Stimulated activated CD8-positive, alpha-beta memory T cell treated with anti-CD3 and anti-CD28 coated beads, Interleukin-12 subunit alpha, Interleukin-12 subunit beta, amount 100 ng/mL, for 1 hour (primary cell): Measurements from ENCODE around the gene LIMS1.

Experiments used
- DNase-seq: peaks from one replicate; pipeline ENCODE4 v3.0.0-alpha.2; 2020; ENCODE audit warnings: low read depth

The LIMS1 gene

DNA sequence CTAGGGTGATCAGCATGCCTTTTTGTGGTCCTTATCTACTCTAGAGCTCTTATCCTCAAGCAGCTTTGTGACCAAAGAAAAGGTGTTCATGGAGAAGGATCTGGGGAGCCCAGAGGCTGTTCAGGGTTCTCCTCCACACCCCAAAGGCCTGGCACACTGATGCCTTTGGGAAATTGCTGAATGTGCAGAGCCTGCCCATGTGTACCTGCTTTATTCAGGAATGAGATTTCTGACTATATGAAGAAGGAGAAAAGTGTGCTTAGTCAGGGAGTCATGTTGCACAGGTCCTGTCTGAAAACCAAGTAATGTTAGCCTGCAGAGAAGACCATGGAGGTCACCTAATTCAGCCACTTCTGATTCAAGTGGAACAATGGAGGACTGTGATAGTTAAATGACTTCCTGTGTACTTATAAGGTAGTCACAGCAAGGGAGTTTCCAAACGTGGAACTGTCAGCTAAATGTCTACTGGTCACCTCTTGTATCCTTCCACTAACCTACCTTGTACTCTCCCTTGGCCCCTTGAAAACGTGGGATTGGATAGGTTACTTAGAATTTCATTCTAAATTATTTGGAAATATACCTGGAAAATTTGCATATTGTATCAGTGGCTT, 81.3 kb downstream of the LIMS1 start:
- no peak for DNase-seq

GRCh38 chr2:108616318-108616717, 82.0 kb downstream of the LIMS1 start:
- DNase-seq: no peak

GRCh38 chr2:108616751-108617161, 82.5 kb downstream of the LIMS1 start:
- DNase-seq: no peak

DNA sequence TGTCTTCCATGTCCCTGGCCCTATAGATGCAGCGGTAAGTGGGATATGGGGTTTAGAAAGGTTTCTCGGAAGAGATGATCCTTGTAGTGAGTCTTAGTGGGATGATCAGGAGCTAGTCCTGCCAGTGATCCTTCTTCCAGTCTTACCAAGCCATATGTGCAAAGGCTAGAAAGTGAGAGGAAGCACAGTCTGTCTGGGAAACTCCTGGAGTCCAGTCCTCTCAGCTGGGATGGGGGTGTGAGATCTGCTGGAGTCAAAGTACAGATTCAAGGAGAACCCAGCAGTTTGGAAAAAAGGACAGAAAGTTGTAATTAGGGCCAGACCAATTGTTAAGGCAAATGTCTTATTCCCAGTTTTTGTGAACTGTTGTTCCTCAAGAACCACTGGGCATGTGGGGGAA, 83.3 kb downstream of the LIMS1 start:
- no peak for DNase-seq

DNA sequence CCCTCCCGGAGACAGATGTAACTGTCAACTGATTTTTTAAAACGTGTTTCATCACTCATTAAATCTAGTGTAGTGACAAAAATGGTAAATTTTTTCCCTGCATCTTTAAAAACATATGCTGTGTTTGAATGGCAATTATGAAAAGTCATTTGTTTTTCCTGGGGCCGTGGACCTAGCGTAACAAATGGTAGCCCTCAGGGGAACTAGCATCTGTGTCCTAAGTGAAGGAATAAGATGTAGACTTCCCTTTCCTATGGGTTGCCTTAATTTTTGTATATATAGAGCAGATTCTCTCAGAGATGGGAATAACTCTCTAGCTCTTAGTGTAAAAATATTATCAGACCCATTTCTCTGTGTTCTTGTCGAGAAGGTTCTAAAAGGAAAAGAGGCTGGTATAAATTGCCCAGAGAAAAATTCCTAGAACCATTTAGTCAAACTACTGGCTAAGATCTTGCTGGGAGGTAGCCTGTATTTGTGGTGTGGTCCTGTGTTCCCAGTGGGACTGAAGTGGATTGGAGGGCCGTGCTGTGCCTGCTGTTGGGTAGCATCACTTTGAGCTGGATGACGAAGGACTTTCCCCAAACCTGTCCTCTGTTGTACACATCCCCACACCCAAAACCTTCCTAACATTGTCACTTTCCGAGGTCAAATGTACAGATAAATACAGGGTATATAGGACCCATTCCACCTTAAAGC, 85.8 kb downstream of the LIMS1 start:
- DNase-seq: no peak

DNA sequence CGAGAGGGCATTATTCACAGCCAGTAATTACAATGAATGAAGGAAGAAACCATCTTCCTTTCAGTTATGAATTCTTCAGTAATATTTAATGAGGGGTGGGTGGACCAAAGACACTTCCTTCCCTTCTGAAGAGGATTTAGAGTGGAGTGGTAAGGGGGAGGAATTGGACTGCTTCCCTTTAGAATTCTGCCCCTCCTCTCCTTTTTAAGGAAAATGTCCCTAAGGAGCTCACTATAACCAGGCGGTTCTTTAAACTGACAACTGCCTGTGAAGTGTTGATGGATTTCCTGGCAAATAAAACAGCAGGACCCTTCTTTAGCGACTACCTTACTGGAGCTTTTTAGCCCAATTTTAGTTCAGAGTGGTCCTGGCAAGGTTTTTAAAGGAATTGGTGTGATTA, 86.4 kb downstream of the LIMS1 start:
- DNase-seq: no peak

DNA sequence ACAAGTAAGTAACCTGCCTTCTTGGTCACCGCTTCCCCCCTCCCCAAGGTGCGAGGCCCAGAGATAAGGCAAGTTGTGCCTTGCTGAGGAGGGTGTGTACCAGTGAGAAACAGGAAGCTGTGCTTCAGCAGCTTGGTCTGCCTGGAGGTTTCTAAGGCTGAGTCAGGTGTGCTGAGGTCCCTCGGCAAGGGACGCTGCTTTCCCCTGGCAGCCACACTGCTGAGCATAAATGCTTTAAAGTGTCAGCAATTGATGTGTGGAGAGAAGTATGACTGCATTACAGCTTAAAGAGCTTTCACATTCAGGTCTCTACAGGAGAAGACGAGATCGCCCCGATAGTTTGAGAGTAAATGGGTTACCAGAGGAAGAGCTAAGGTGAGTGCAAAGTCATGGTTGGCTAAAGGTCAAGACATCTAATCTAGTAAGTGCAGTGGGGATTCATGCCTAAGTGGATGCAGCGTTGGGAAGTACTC, 86.9 kb downstream of the LIMS1 start:
- DNase-seq: peak; percentile 45

DNA sequence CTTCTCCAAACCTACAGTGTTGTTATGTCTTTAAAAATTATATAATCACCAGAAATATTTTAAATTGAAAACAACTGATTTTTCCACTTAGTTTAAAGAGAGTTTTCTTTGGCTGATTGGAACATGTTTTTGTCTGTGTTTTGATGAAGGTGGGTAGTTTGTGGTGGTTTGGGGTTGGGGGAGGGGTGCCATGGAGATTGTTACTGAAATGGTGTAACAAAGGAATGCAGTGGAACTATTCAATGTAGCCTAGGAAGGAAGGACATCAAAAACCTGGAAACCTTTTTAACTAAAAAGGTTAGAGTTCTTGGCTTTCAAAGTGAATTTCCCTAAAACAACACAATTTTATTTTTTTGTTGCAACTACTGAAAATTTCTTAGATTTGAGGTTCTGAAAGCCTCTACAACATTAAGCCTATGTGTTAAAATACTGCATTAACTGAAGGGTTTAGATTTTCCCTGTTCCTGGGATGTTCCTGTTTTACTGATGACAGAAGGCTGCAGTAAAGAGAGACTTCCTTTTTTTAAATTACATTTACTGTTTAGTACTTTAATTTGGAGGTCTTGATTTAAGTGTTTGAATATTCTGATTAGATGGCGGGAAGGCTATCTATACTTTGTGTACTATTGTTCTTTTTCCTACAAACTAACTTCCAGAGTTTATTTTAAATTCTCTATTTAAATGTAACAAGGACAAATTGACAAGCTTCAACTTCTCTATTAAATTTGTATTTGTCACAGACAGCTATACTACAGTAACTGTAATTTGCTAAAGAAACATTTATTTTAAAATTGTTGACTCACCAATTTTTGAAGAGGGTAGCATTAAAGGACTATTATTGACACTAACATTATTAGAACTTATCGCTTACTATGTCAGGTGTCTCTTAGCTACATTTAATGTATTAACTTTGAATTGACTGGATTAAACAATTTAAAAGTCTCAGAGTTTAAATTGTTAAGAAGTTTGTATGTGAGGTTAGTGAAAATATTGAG, 87.7 kb downstream of the LIMS1 start:
- DNase-seq: no peak

DNA sequence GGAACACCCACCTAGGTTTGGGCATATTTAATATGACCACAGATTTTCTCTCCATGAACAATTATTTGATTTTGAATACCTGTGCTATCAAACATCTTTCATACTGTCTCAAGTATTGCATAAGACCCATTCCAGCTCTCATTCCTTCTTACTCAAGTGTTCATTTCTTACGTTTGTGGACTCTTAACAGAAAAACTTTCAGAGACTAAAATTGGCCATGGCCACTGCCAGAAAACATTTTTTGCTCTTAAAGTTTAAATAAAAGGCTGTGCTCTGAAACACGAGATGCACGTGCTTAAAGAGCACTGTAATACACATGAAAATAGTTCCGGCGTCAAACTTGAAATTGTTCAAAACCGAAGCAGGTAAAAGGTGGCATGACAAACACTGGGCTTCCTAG, 89.3 kb downstream of the LIMS1 start:
- no peak for DNase-seq

DNA sequence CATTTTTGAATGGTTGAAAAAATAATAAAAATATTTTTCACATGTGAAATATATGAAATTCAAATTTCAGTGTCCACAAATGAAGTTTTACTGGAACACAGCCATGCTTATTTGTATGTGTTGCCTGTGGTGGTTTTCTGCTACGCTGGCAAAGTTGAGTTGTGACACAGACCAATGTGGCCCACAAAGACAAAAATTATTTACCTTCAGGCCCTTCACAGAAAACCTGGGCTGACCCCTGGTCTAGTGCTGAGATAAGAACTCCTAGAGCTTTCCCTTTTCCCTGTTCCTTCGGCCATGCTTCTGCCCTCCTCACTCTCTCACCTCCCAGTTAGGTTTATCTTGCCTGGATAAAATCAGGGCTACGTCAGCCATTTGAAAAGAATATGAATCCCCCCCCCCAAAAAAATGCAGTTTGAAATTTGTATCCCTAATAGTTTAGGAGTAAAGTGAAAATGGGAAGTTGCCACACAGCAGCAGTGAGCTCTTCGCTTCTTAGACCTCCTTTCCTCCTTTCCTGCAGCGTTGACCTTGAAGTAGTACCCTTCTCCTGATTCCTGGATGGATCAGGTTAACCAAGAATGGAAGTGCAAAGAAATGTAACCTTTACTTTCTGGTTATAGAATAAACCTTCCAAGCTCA, 91.0 kb downstream of the LIMS1 start:
- DNase-seq: no peak

DNA sequence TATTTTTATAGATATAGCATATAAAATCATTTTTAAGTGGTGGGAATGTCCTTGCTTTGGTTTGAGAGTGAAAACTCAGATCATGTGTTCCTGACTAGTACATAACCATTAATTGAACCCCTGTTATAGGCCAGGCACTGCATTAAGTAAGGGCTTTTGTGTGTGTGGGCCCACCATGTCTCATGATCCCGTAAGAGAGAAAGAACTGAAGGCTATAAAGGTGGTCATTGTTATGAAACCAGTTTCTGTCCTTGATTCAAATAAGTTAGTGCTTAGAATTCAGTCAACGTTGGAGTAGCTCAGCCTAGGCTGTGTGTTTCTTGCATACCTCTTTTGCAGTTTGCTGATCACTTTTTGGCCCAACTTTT, 91.5 kb downstream of the LIMS1 start:
- no peak for DNase-seq

DNA sequence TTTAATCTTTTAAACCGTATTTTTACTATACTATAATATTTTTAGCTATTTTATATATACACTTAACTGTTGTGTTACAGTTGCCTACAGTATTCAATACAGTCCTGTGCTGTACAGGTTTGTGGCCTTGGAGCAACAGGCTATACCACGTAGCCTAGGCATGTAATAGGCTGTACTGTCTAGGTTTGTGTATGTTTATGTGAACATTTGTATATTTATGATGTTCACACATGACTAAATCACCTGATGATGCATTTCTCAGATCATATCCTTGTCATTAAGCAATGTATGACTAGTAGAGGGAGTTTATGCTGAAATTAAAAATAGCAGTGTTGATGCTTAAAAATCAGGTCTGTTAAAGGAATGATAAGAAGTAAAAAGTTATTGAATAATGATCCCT, 92.7 kb downstream of the LIMS1 start:
- DNase-seq: no peak

GRCh38 chr2:108627911-108628567, 93.8 kb downstream of the LIMS1 start:
- DNase-seq: no peak

- DNase-seq: no peak
Measured at GRCh38 chr2:108628936-108629335, 94.7 kb downstream of the LIMS1 start.

DNA sequence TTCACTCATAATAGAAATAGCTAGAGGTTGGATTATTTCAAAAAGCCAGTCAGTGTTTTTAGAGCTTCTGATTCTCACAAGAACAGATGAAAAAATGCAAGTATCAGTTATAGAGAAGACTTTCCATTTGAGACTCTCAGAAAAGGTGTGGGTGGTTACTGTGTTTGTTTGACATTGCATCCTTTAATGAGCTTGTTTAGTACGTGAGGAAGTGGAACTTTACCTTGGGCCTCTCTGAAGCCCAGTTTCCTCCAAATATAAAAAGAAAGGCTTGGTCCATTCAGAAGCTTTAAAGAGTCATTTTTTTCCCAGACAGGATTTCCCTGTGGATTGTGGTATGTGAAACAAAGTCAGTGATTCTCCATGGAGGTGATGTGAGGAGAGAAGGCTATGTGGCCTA, 95.1 kb downstream of the LIMS1 start:
- no peak for DNase-seq

DNA sequence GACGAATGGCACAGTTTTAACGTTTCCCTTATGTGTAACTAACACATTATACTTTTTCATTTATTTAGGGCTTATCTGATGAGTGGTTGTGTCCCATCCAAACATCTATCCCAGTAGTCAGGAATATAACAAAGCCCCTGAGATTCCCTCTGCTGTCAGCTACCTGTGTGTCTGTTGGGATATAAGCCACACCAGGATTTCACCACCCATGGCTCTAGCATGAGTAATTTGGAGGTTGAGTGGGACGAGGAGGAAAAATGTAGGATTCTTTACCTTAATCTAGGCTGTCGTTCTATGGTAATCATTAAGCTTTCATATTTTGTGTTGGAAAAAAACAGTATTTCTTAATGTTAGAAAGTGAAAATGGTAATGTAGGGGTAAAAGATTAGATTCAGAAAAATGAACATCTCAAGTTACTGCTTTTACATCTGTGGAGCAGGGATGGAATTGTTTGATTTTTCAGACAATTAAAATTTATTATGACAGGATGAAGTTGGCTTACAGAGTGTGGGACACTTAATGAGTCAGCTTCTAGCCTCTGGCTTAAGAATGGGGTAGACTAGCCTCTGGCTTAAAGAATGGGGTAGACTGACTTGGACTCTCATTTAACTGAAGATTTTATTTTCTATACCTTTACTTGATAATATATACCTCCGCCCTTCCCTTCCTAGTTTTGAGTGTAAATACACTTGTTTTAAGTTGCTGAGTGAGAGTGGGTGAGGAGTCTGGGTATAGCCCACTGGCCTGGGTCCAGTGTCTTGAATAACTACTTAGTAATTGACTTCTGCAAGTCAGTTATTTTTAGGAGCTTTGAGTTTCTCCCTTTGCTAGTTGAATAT, 96.5 kb downstream of the LIMS1 start:
- no peak for DNase-seq

DNA sequence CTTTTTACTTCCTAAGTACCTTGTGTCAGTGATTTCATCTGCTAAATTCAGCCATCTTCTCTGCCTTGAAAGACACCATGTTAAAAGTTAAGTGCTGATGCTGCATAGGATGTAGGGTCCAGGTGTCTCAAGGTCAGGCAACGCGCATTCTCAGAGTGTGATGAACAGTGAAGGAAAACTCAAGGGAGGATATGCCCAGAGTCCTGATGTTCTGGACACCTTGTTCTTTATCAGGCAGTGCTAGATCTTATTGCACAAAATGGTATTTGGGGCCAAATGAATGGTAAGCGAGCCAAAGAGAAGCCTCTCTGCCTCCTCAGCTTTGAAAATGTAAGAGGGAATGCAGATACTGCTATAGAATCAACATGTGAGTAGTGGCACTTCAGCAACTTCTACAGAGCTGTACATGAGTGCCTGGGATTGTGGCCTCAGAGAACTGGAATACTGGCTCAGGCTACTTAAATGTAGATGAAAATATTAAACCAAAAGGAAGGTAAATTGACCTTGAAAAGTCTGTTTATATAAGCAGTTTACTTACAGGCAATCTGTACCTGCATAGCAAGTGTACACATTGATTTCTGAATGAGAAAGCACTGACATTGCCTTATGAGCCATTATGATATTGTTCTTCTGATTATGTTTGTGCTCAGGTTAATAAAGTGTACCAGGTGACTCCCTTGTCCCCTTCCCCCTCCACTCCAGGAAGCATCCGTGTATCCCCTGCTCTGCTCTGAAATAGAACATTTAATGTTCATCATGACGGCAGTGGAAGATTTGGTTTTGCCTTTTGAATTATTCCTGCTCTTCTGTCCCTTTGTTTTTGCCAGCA, 98.3 kb downstream of the LIMS1 start:
- no peak for DNase-seq

DNA sequence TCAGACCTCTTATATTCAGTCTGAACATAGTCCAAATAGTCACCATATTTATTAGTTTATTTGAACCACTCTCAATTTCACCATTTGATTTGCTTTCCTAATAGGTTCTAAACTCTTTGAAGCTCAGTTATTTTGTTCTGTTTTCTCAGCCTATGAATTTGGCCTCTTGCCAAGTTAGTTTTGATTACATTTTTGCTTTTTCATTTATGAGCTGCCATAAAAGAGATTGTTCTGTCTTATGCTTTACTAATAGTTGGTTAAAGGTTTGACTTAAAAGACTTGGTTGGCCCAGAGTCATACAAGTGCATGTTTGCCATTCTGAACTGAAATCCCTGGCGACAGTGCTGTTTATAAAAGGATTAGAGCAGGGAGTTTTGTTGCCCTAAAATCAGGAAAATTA, 99.1 kb downstream of the LIMS1 start:
- no peak for DNase-seq

DNA sequence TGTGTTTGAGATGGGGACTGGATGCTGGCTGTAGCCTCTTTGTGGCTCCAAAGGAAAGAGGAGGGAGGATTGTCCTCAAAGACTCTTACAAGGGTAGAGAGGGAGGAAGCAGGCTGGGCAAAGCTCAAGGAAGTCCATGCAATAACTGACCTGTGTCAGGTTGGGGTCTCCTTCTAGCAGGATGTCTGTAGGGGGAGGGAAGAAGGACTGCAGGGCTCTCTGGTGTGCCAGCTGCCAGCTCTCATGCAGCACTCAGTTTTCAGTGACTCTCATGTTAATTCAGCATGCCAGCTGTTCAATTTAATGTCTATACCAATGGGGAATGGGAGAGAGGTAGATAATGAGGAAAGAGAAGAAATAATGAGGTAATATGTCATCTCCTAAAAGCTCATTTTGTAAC, 99.7 kb downstream of the LIMS1 start:
- no peak for DNase-seq

GRCh38 chr2:108634576-108635160, 100.4 kb downstream of the LIMS1 start:
- DNase-seq: no peak
